Measurements from ENCODE around the gene ALOXE3.

DNA sequence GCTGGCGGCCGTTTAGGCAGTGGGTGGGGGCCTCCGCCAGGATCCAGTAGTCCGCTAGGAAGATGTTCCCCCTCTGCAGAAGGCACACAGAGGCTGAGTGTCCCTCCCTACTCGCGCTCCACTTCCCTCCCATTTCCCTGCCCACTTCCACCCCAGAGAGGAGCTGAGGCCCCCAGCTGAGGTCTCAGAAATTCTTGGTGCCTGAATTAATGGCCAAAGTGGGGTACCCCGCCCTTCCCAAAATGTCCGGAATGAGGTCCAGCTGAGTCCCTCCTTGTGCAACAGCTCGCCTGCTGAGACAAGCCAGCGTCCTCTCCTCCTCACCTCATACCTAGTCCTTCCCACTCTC lies 7.9 kb downstream of the ALOXE3 start:
- TF ChIP-seq, protein P1, sequence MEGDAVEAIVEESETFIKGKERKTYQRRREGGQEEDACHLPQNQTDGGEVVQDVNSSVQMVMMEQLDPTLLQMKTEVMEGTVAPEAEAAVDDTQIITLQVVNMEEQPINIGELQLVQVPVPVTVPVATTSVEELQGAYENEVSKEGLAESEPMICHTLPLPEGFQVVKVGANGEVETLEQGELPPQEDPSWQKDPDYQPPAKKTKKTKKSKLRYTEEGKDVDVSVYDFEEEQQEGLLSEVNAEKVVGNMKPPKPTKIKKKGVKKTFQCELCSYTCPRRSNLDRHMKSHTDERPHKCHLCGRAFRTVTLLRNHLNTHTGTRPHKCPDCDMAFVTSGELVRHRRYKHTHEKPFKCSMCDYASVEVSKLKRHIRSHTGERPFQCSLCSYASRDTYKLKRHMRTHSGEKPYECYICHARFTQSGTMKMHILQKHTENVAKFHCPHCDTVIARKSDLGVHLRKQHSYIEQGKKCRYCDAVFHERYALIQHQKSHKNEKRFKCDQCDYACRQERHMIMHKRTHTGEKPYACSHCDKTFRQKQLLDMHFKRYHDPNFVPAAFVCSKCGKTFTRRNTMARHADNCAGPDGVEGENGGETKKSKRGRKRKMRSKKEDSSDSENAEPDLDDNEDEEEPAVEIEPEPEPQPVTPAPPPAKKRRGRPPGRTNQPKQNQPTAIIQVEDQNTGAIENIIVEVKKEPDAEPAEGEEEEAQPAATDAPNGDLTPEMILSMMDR (conservative IDR thresholded peaks at IDR 0.05; ENCODE audit: low read depth in 2 of 2) = no peak
- no peak for TF ChIP-seq ZNF114 (CRISPR knock-in tag; IDR thresholded peaks at IDR 0.05)
- TF ChIP-seq NANOG (IDR thresholded peaks at IDR 0.05; ENCODE audit: borderline replicate concordance) = no peak
- TF ChIP-seq JUNB (IDR thresholded peaks at IDR 0.05; ENCODE audit: unreplicated experiment) = no peak
- TF ChIP-seq, protein P2, sequence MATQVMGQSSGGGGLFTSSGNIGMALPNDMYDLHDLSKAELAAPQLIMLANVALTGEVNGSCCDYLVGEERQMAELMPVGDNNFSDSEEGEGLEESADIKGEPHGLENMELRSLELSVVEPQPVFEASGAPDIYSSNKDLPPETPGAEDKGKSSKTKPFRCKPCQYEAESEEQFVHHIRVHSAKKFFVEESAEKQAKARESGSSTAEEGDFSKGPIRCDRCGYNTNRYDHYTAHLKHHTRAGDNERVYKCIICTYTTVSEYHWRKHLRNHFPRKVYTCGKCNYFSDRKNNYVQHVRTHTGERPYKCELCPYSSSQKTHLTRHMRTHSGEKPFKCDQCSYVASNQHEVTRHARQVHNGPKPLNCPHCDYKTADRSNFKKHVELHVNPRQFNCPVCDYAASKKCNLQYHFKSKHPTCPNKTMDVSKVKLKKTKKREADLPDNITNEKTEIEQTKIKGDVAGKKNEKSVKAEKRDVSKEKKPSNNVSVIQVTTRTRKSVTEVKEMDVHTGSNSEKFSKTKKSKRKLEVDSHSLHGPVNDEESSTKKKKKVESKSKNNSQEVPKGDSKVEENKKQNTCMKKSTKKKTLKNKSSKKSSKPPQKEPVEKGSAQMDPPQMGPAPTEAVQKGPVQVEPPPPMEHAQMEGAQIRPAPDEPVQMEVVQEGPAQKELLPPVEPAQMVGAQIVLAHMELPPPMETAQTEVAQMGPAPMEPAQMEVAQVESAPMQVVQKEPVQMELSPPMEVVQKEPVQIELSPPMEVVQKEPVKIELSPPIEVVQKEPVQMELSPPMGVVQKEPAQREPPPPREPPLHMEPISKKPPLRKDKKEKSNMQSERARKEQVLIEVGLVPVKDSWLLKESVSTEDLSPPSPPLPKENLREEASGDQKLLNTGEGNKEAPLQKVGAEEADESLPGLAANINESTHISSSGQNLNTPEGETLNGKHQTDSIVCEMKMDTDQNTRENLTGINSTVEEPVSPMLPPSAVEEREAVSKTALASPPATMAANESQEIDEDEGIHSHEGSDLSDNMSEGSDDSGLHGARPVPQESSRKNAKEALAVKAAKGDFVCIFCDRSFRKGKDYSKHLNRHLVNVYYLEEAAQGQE (IDR thresholded peaks at IDR 0.05; ENCODE audit: unreplicated experiment) = no peak
- TF ChIP-seq EZH2 (IDR thresholded peaks at IDR 0.05; ENCODE audit: low read depth, unreplicated experiment) = no peak
- TF ChIP-seq EZH2phosphoT487 (IDR thresholded peaks at IDR 0.05; ENCODE audit: unreplicated experiment) = no peak
- no peak for TF ChIP-seq POLR2AphosphoS5 (IDR thresholded peaks at IDR 0.05; ENCODE audit: low read depth)
- TF ChIP-seq STAT1 (IDR thresholded peaks at IDR 0.05; ENCODE audit: unreplicated experiment) = no peak
- TF ChIP-seq CREB1 (CRISPR knock-in tag; IDR thresholded peaks at IDR 0.05; ENCODE audit: low read depth) = no peak
- TF ChIP-seq, protein P3, sequence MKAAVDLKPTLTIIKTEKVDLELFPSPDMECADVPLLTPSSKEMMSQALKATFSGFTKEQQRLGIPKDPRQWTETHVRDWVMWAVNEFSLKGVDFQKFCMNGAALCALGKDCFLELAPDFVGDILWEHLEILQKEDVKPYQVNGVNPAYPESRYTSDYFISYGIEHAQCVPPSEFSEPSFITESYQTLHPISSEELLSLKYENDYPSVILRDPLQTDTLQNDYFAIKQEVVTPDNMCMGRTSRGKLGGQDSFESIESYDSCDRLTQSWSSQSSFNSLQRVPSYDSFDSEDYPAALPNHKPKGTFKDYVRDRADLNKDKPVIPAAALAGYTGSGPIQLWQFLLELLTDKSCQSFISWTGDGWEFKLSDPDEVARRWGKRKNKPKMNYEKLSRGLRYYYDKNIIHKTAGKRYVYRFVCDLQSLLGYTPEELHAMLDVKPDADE (IDR thresholded peaks at IDR 0.05) = no peak

Data from GM23338 (cell line).